ENCODE data around the gene EXOC3.
"Not testable (repeated sequence)": the region's sequence is repeated elsewhere in the genome, so short reads cannot be mapped to it uniquely, and the experiment has no call there.

EXOC3 gene

DNA sequence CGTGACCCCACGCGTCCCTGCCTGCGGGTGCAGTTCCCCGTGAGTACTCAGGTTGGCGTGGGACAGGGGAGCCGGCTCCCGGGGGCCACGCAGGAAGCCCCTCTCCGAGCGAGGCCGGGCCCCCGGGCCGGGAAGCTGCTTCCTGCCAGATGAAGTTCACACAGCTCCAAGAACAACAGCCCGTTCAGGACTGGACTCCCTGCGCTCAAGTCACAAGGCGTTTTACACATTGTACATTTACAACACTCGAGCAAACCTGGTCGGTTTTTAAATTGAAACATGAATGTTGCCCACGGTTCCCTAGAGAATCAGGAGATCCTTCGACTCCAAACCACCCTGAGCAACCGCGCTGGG lies 58.8 kb downstream of the EXOC3 start:
- no peaks in the 10 kb centered on the region for H3K36me3 ChIP-seq (ENCODE audit: control insufficient read depth, insufficient read depth, low read length)
- H3K27me3 ChIP-seq (replicated peaks; ENCODE audit: control insufficient read depth, insufficient read depth, low read length, poor library complexity, severe bottlenecking): peaks cover 17% of the 10 kb centered on the region
- no peak overlapping the region for H3K4me3 ChIP-seq (ENCODE audit: insufficient read depth, low read depth, low read length, poor library complexity, severe bottlenecking)

DNA sequence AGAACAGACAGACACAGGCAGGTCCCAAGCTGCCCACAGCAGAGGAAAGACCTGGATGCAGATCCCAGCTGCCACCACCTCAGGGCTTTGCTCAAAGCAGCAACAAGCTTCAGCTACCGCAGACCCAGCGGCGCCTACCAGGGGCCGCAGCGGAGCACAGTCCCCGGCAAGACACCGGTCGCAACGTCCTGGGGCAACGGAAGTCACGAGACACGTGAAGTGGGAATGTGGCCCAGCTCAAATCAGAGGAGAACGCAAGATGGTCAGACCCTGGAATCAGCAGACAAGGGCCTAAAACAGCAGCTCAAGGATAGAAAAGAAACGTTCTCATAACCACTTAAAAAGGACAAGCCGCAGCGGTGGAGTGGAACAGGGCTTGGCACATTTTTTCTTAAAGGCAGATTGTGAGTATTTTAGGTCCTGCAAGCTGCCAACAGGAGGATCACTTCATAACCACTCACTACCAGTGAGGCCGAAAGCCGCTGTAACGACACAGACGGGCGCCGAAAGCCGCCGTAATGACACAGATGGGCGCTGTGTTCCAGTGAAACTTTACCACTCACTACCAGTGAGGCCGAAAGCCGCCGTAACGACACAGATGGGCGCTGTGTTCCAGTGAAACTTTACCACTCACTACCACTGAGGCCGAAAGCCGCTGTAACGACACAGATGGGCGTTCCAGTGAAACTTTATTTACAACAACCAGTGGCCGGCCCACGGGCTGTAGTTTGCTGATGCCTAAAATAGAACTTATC lies 59.5 kb downstream of the EXOC3 start:
- no peak for DNase-seq
- no peaks in the 10 kb centered on the region for H3K9me3 ChIP-seq (ENCODE audit: control insufficient read depth, low read length)
- H3K27ac ChIP-seq (ENCODE audit: insufficient read depth, low read length, poor library complexity, severe bottlenecking): no peak overlapping the region
- no peaks in the 10 kb centered on the region for H3K36me3 ChIP-seq (ENCODE audit: control insufficient read depth, insufficient read depth, low read length)
- peaks cover 17% of the 10 kb centered on the region for H3K27me3 ChIP-seq (replicated peaks; ENCODE audit: control insufficient read depth, insufficient read depth, low read length, poor library complexity, severe bottlenecking)
- no peaks in the 10 kb centered on the region for H3K4me1 ChIP-seq (ENCODE audit: control insufficient read depth, insufficient read depth, low read length, poor library complexity, severe bottlenecking)
- H3K4me3 ChIP-seq (ENCODE audit: insufficient read depth, low read depth, low read length, poor library complexity, severe bottlenecking): no peak overlapping the region

More for the DNA sequence above, 58.8 kb downstream of the EXOC3 start:
- Histone ChIP-seq H3K27ac (ENCODE audit: insufficient read depth, low read length, poor library complexity, severe bottlenecking) (no peak overlapping the region), H3K4me1 (ENCODE audit: control insufficient read depth, insufficient read depth, low read length, poor library complexity, severe bottlenecking) (no peaks in the 10 kb centered on the region), H3K9me3 (ENCODE audit: control insufficient read depth, low read length) (no peaks in the 10 kb centered on the region)
- DNase-seq: no peak

GRCh38 chr5:504326-505154 lies 61.6 kb downstream of the EXOC3 start:
- H3K27me3 ChIP-seq (replicated peaks; ENCODE audit: control insufficient read depth, insufficient read depth, low read length, poor library complexity, severe bottlenecking): peaks cover 17% of the 10 kb centered on the region
- H3K36me3 ChIP-seq (ENCODE audit: control insufficient read depth, insufficient read depth, low read length): no peaks in the 10 kb centered on the region
- DNase-seq: no peak
- no peak overlapping the region for H3K4me3 ChIP-seq (ENCODE audit: insufficient read depth, low read depth, low read length, poor library complexity, severe bottlenecking)
- no peaks in the 10 kb centered on the region for H3K4me1 ChIP-seq (ENCODE audit: control insufficient read depth, insufficient read depth, low read length, poor library complexity, severe bottlenecking)
- H3K9me3 ChIP-seq (ENCODE audit: control insufficient read depth, low read length): no peaks in the 10 kb centered on the region
- no peak overlapping the region for H3K27ac ChIP-seq (ENCODE audit: insufficient read depth, low read length, poor library complexity, severe bottlenecking)

- peaks cover 12% of the 10 kb centered on the region for H3K27me3 ChIP-seq (replicated peaks; ENCODE audit: control insufficient read depth, insufficient read depth, low read length, poor library complexity, severe bottlenecking)
- H3K4me1 ChIP-seq (ENCODE audit: control insufficient read depth, insufficient read depth, low read length, poor library complexity, severe bottlenecking): no peaks in the 10 kb centered on the region
- H3K9me3 ChIP-seq (ENCODE audit: control insufficient read depth, low read length): no peaks in the 10 kb centered on the region
- H3K4me3 ChIP-seq (ENCODE audit: insufficient read depth, low read depth, low read length, poor library complexity, severe bottlenecking): no peak overlapping the region
- DNase-seq: no peak
- no peak overlapping the region for H3K27ac ChIP-seq (ENCODE audit: insufficient read depth, low read length, poor library complexity, severe bottlenecking)
- H3K36me3 ChIP-seq (ENCODE audit: control insufficient read depth, insufficient read depth, low read length): no peaks in the 10 kb centered on the region
Observed at GRCh38 chr5:505951-506525, 63.1 kb downstream of the EXOC3 start.

- H3K9me3 ChIP-seq (ENCODE audit: control insufficient read depth, low read length); H3K4me3 ChIP-seq (ENCODE audit: insufficient read depth, low read depth, low read length, poor library complexity, severe bottlenecking): not testable (repeated sequence)
Observed at GRCh38 chr5:507986-508575, 65.1 kb downstream of the EXOC3 start.

DNA sequence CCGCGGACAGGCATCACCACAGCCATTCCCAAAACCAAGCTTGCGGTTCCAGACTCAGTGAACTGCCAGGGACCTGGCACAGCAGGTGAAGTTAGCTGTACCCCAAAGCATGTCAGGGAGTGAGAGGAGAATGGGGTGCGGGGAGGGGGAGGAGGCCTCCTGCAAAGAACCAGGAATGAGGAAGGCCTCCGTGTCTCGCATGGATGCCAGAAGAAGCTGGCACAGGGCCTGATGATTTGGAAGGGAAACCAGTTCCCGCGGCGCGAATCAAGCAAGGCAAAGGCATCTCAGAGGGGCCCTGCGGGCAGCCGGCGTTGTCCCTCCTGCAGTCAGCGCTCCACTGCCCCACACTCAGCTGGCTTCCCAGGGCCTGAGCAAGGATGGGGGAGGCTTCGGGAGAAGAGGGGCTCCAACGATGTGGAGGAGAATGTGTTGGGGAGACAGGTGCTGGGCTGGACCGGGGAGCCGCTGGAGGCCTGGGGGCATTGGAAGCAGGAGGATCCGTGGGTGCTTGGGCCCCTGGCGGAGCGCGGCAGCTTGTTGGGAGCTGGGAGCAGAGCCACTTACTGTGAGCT lies 66.7 kb downstream of the EXOC3 start:
- H3K4me3 ChIP-seq (ENCODE audit: insufficient read depth, low read depth, low read length, poor library complexity, severe bottlenecking): no peak overlapping the region
- H3K36me3 ChIP-seq (ENCODE audit: control insufficient read depth, insufficient read depth, low read length): no peaks in the 10 kb centered on the region
- DNase-seq: no peak
- H3K4me1 ChIP-seq (ENCODE audit: control insufficient read depth, insufficient read depth, low read length, poor library complexity, severe bottlenecking): no peaks in the 10 kb centered on the region
- no peaks in the 10 kb centered on the region for H3K9me3 ChIP-seq (ENCODE audit: control insufficient read depth, low read length)
- H3K27me3 ChIP-seq (replicated peaks; ENCODE audit: control insufficient read depth, insufficient read depth, low read length, poor library complexity, severe bottlenecking): no peaks in the 10 kb centered on the region
- no peak overlapping the region for H3K27ac ChIP-seq (ENCODE audit: insufficient read depth, low read length, poor library complexity, severe bottlenecking)

More at GRCh38 chr5:507986-508575, 65.1 kb downstream of the EXOC3 start:
- H3K27me3 ChIP-seq (replicated peaks; ENCODE audit: control insufficient read depth, insufficient read depth, low read length, poor library complexity, severe bottlenecking); H3K4me1 ChIP-seq (ENCODE audit: control insufficient read depth, insufficient read depth, low read length, poor library complexity, severe bottlenecking); DNase-seq; H3K27ac ChIP-seq (ENCODE audit: insufficient read depth, low read length, poor library complexity, severe bottlenecking); H3K36me3 ChIP-seq (ENCODE audit: control insufficient read depth, insufficient read depth, low read length): not testable (repeated sequence)

DNA sequence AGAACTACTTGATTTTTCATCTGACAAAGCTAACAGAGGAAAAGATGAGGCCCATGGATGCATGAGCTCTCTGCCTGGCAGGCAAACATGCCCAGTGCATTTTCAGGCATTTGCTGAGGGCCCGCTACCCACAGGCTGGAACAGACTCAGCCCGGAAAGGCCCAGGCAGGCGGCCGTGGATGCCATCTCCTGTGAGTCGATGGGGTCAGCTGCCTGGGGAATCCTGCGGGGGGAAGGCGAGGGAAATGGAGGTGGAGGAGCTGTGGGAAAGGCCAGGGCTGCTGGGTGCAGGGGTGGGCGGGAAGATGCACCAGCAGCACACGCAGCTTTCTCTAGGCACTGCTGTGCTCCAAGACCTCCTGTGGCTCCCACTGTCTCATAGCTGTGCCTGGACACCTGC lies 67.5 kb downstream of the EXOC3 start:
- H3K27ac ChIP-seq (ENCODE audit: insufficient read depth, low read length, poor library complexity, severe bottlenecking): no peak overlapping the region

GRCh38 chr5:511476-511875 lies 68.5 kb downstream of the EXOC3 start:
- no peaks in the 10 kb centered on the region for H3K9me3 ChIP-seq (ENCODE audit: control insufficient read depth, low read length)
- no peaks in the 10 kb centered on the region for H3K4me1 ChIP-seq (ENCODE audit: control insufficient read depth, insufficient read depth, low read length, poor library complexity, severe bottlenecking)
- no peak overlapping the region for H3K4me3 ChIP-seq (ENCODE audit: insufficient read depth, low read depth, low read length, poor library complexity, severe bottlenecking)
- no peak overlapping the region for H3K27ac ChIP-seq (ENCODE audit: insufficient read depth, low read length, poor library complexity, severe bottlenecking)
- DNase-seq: no peak
- no peaks in the 10 kb centered on the region for H3K27me3 ChIP-seq (replicated peaks; ENCODE audit: control insufficient read depth, insufficient read depth, low read length, poor library complexity, severe bottlenecking)
- no peaks in the 10 kb centered on the region for H3K36me3 ChIP-seq (ENCODE audit: control insufficient read depth, insufficient read depth, low read length)

More for the DNA sequence above, 67.5 kb downstream of the EXOC3 start:
- no peaks in the 10 kb centered on the region for H3K4me1 ChIP-seq (ENCODE audit: control insufficient read depth, insufficient read depth, low read length, poor library complexity, severe bottlenecking)
- no peaks in the 10 kb centered on the region for H3K27me3 ChIP-seq (replicated peaks; ENCODE audit: control insufficient read depth, insufficient read depth, low read length, poor library complexity, severe bottlenecking)
- no peaks in the 10 kb centered on the region for H3K36me3 ChIP-seq (ENCODE audit: control insufficient read depth, insufficient read depth, low read length)
- DNase-seq: no peak
- H3K9me3 ChIP-seq (ENCODE audit: control insufficient read depth, low read length): no peaks in the 10 kb centered on the region
- no peak overlapping the region for H3K4me3 ChIP-seq (ENCODE audit: insufficient read depth, low read depth, low read length, poor library complexity, severe bottlenecking)

DNA sequence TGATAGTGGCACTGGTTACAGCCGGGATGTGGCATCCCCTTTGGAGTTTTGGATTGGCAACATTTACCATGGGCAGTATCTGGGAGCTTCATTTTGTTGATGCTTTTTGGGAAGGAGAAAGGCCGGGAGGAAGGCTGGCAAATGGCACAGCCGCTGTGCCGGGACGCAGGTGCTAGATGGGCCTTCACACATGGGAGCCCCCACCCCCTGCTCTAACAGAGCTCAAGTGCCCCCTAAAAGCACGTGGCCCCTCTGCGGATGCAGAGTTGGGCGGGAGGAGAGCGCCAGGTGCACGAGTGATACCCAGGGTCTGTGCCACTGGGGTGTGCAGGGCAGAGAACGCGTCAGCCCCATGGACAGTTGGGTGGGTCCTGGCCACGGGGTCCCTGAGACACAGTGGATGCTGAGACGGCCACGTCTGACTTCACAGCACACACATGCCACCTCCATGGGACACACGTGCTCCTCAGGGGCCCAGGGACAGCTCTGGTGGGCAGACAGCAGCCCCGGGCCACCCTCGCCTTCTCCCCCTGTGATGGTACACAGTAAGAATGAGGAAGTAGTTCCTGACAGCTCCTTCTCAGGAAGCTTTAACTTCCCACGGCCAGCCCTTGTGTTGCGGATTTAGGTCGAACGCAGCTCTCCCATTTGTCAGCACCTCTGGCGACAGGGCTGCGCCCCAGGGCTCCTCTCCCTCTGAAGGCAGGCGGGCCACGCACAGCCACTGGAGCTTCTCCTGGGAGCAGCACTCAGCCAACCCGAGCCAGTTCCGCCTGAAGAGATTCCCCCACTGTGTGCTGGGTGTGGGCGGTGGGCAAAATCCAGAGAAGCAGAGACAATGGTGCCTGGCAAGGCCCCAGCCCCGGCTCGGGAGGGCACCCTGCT lies 70.5 kb downstream of the EXOC3 start:
- H3K27ac ChIP-seq (ENCODE audit: insufficient read depth, low read length, poor library complexity, severe bottlenecking): no peak overlapping the region
- no peaks in the 10 kb centered on the region for H3K4me1 ChIP-seq (ENCODE audit: control insufficient read depth, insufficient read depth, low read length, poor library complexity, severe bottlenecking)
- H3K27me3 ChIP-seq (replicated peaks; ENCODE audit: control insufficient read depth, insufficient read depth, low read length, poor library complexity, severe bottlenecking): no peaks in the 10 kb centered on the region
- no peak overlapping the region for H3K4me3 ChIP-seq (ENCODE audit: insufficient read depth, low read depth, low read length, poor library complexity, severe bottlenecking)
- no peaks in the 10 kb centered on the region for H3K9me3 ChIP-seq (ENCODE audit: control insufficient read depth, low read length)
- H3K36me3 ChIP-seq (ENCODE audit: control insufficient read depth, insufficient read depth, low read length): no peaks in the 10 kb centered on the region
- DNase-seq: no peak

Measured in effector memory CD4-positive, alpha-beta T cell (primary cell).